Measurements from ENCODE around the gene MED13.
A peak's percentile ranks its signal among the peaks of the same experiment; 100 is the strongest.

Gene MED13

GRCh38 chr17:62067165-62068145 lies 2.4 kb upstream of the MED13 start:
- Histone ChIP-seq H3K27ac (ENCODE audit: low read length) (no peak overlapping the region), H3K9ac (ENCODE audit: low read depth, low read length) (no peak overlapping the region)

GRCh38 chr17:62065611-62066468 lies 762 bp upstream of the MED13 start:
- Histone ChIP-seq H3K36me3 (ENCODE audit: insufficient read depth, low read depth, low read length) (peaks cover 30% of the 10 kb centered on the region), H3K4me3 (ENCODE audit: low read length) (peak overlapping the region; percentile 90), H3K27ac (ENCODE audit: low read length) (peak overlapping the region; percentile 88), H3K27me3 (ENCODE audit: insufficient read depth, low read length) (no peaks in the 10 kb centered on the region), H3K4me1 (ENCODE audit: insufficient read depth, low read length) (peaks cover 13% of the 10 kb centered on the region), H3K9ac (ENCODE audit: low read depth, low read length) (peak overlapping the region; percentile 99), H3K9me3 (ENCODE audit: insufficient read depth, low read depth, low read length) (no peaks in the 10 kb centered on the region)

More at GRCh38 chr17:62067165-62068145, 2.4 kb upstream of the MED13 start:
- H3K4me3 ChIP-seq (ENCODE audit: low read length) = no peak overlapping the region
- H3K36me3 ChIP-seq (ENCODE audit: insufficient read depth, low read depth, low read length) = peaks cover 14% of the 10 kb centered on the region
- no peaks in the 10 kb centered on the region for H3K9me3 ChIP-seq (ENCODE audit: insufficient read depth, low read depth, low read length)
- no peaks in the 10 kb centered on the region for H3K27me3 ChIP-seq (ENCODE audit: insufficient read depth, low read length)
- H3K4me1 ChIP-seq (ENCODE audit: insufficient read depth, low read length) = peaks cover 13% of the 10 kb centered on the region

- peaks cover 13% of the 10 kb centered on the region for H3K4me1 ChIP-seq (ENCODE audit: insufficient read depth, low read length)
- H3K36me3 ChIP-seq (ENCODE audit: insufficient read depth, low read depth, low read length) = peaks cover 40% of the 10 kb centered on the region
Observed at GRCh38 chr17:62064029-62064790, 868 bp downstream of the MED13 start.

GRCh38 chr17:62062944-62063343 lies 2.1 kb downstream of the MED13 start:
- Histone ChIP-seq H3K36me3 (ENCODE audit: insufficient read depth, low read depth, low read length) (peaks cover 47% of the 10 kb centered on the region), H3K27ac (ENCODE audit: low read length) (no peak overlapping the region), H3K4me1 (ENCODE audit: insufficient read depth, low read length) (peaks cover 13% of the 10 kb centered on the region), H3K27me3 (ENCODE audit: insufficient read depth, low read length) (no peaks in the 10 kb centered on the region), H3K9me3 (ENCODE audit: insufficient read depth, low read depth, low read length) (no peaks in the 10 kb centered on the region), H3K9ac (ENCODE audit: low read depth, low read length) (peak overlapping the region; percentile 29; the same call in 1 of the 2 replicates), H3K4me3 (ENCODE audit: low read length) (peak overlapping the region; percentile 92)

More at GRCh38 chr17:62064029-62064790, 868 bp downstream of the MED13 start:
- peak overlapping the region; percentile 85 for H3K9ac ChIP-seq (ENCODE audit: low read depth, low read length)
- H3K27ac ChIP-seq (ENCODE audit: low read length) = no peak overlapping the region
- H3K9me3 ChIP-seq (ENCODE audit: insufficient read depth, low read depth, low read length) = no peaks in the 10 kb centered on the region
- peak overlapping the region; percentile 92 for H3K4me3 ChIP-seq (ENCODE audit: low read length)
- no peaks in the 10 kb centered on the region for H3K27me3 ChIP-seq (ENCODE audit: insufficient read depth, low read length)

- Histone ChIP-seq H3K36me3 (ENCODE audit: insufficient read depth, low read depth, low read length) (peaks cover 50% of the 10 kb centered on the region), H3K9ac (ENCODE audit: low read depth, low read length) (peak overlapping the region; percentile 29; the same call in 1 of the 2 replicates), H3K4me3 (ENCODE audit: low read length) (peak overlapping the region; percentile 92), H3K27ac (ENCODE audit: low read length) (no peak overlapping the region), H3K4me1 (ENCODE audit: insufficient read depth, low read length) (peaks cover 9% of the 10 kb centered on the region), H3K27me3 (ENCODE audit: insufficient read depth, low read length) (no peaks in the 10 kb centered on the region), H3K9me3 (ENCODE audit: insufficient read depth, low read depth, low read length) (no peaks in the 10 kb centered on the region)
Observed at GRCh38 chr17:62062302-62062701, 2.8 kb downstream of the MED13 start.

GRCh38 chr17:62059414-62059813 lies 5.7 kb downstream of the MED13 start:
- no peak overlapping the region for H3K4me3 ChIP-seq (ENCODE audit: low read length)
- no peaks in the 10 kb centered on the region for H3K9me3 ChIP-seq (ENCODE audit: insufficient read depth, low read depth, low read length)
- no peak overlapping the region for H3K9ac ChIP-seq (ENCODE audit: low read depth, low read length)
- H3K4me1 ChIP-seq (ENCODE audit: insufficient read depth, low read length) = peaks cover 15% of the 10 kb centered on the region
- peaks cover 77% of the 10 kb centered on the region for H3K36me3 ChIP-seq (ENCODE audit: insufficient read depth, low read depth, low read length)
- H3K27me3 ChIP-seq (ENCODE audit: insufficient read depth, low read length) = no peaks in the 10 kb centered on the region
- H3K27ac ChIP-seq (ENCODE audit: low read length) = no peak overlapping the region

- H3K27me3 ChIP-seq (ENCODE audit: insufficient read depth, low read length) = no peaks in the 10 kb centered on the region
- H3K27ac ChIP-seq (ENCODE audit: low read length) = no peak overlapping the region
- H3K36me3 ChIP-seq (ENCODE audit: insufficient read depth, low read depth, low read length) = peaks cover 77% of the 10 kb centered on the region
- H3K9me3 ChIP-seq (ENCODE audit: insufficient read depth, low read depth, low read length) = no peaks in the 10 kb centered on the region
- no peak overlapping the region for H3K4me3 ChIP-seq (ENCODE audit: low read length)
- no peak overlapping the region for H3K9ac ChIP-seq (ENCODE audit: low read depth, low read length)
- H3K4me1 ChIP-seq (ENCODE audit: insufficient read depth, low read length) = peaks cover 12% of the 10 kb centered on the region; the same call in 1 of the 2 replicates
Observed at GRCh38 chr17:62058611-62059010, 6.5 kb downstream of the MED13 start.

- Histone ChIP-seq H3K4me1 (ENCODE audit: insufficient read depth, low read length) (peaks cover 7% of the 10 kb centered on the region; the same call in 1 of the 2 replicates), H3K4me3 (ENCODE audit: low read length) (no peak overlapping the region), H3K9me3 (ENCODE audit: insufficient read depth, low read depth, low read length) (no peaks in the 10 kb centered on the region), H3K36me3 (ENCODE audit: insufficient read depth, low read depth, low read length) (peaks cover 77% of the 10 kb centered on the region), H3K9ac (ENCODE audit: low read depth, low read length) (no peak overlapping the region), H3K27me3 (ENCODE audit: insufficient read depth, low read length) (no peaks in the 10 kb centered on the region), H3K27ac (ENCODE audit: low read length) (no peak overlapping the region)
Observed at GRCh38 chr17:62057696-62058095, 7.4 kb downstream of the MED13 start.

- H3K4me1 ChIP-seq (ENCODE audit: insufficient read depth, low read length) = peaks cover 6% of the 10 kb centered on the region; the same call in 1 of the 2 replicates
- H3K27me3 ChIP-seq (ENCODE audit: insufficient read depth, low read length) = no peaks in the 10 kb centered on the region
- peaks cover 84% of the 10 kb centered on the region for H3K36me3 ChIP-seq (ENCODE audit: insufficient read depth, low read depth, low read length)
Observed at GRCh38 chr17:62052765-62053338, 12.2 kb downstream of the MED13 start.

GRCh38 chr17:62051053-62051452 lies 14.0 kb downstream of the MED13 start:
- Histone ChIP-seq H3K4me1 (ENCODE audit: insufficient read depth, low read length) (no peaks in the 10 kb centered on the region; the same call in 1 of the 2 replicates), H3K9me3 (ENCODE audit: insufficient read depth, low read depth, low read length) (no peaks in the 10 kb centered on the region), H3K36me3 (ENCODE audit: insufficient read depth, low read depth, low read length) (peaks cover 82% of the 10 kb centered on the region), H3K27me3 (ENCODE audit: insufficient read depth, low read length) (no peaks in the 10 kb centered on the region), H3K9ac (ENCODE audit: low read depth, low read length) (no peak overlapping the region), H3K4me3 (ENCODE audit: low read length) (no peak overlapping the region), H3K27ac (ENCODE audit: low read length) (no peak overlapping the region)

More at GRCh38 chr17:62052765-62053338, 12.2 kb downstream of the MED13 start:
- Histone ChIP-seq H3K4me3 (ENCODE audit: low read length) (no peak overlapping the region), H3K9me3 (ENCODE audit: insufficient read depth, low read depth, low read length) (no peaks in the 10 kb centered on the region), H3K9ac (ENCODE audit: low read depth, low read length) (no peak overlapping the region), H3K27ac (ENCODE audit: low read length) (no peak overlapping the region)

Data from iPS-20b (cell line).